GM19468 (cell line): ENCODE results near the gene WASF2.

ENCODE experiments used
- ATAC-seq: cut with Tn5 transposase; IDR thresholded peaks from one replicate; pipeline ENCODE4 v1.9.1; 2021; ENCODE audit warnings: mild to moderate bottlenecking, moderate library complexity, moderate number of reproducible peaks; ENCODE audit not compliant: unreplicated experiment; ENCODE audit errors: extremely low read depth

The WASF2 gene

GRCh38 chr1:27522432-27523336 is 32.7 kb upstream of the WASF2 start:
- ATAC-seq: no peak

GRCh38 chr1:27521861-27522431 is 32.0 kb upstream of the WASF2 start:
- ATAC-seq: no peak

GRCh38 chr1:27521336-27521831 is 31.4 kb upstream of the WASF2 start:
- ATAC-seq: no peak

DNA sequence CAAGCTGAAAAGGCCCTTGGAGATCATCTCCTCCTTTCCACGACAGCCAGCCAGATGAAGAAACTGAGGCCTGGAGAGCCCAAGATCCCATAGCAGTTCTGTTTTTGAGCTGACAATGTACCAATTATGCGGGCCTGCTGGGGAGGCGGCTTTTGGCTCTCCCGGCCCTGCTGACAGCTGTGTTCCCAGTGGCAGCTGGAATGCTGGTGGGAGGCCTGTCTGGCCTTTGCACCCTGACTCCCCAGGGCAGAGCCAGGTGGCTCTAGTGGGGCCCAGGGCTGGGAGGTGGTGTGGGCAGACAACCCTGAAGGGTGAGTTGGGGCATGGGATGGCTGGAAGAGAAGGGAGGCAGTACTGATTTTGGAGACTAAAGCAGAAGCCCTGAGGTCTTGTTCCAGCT is 30.7 kb upstream of the WASF2 start:
- ATAC-seq: no peak

DNA sequence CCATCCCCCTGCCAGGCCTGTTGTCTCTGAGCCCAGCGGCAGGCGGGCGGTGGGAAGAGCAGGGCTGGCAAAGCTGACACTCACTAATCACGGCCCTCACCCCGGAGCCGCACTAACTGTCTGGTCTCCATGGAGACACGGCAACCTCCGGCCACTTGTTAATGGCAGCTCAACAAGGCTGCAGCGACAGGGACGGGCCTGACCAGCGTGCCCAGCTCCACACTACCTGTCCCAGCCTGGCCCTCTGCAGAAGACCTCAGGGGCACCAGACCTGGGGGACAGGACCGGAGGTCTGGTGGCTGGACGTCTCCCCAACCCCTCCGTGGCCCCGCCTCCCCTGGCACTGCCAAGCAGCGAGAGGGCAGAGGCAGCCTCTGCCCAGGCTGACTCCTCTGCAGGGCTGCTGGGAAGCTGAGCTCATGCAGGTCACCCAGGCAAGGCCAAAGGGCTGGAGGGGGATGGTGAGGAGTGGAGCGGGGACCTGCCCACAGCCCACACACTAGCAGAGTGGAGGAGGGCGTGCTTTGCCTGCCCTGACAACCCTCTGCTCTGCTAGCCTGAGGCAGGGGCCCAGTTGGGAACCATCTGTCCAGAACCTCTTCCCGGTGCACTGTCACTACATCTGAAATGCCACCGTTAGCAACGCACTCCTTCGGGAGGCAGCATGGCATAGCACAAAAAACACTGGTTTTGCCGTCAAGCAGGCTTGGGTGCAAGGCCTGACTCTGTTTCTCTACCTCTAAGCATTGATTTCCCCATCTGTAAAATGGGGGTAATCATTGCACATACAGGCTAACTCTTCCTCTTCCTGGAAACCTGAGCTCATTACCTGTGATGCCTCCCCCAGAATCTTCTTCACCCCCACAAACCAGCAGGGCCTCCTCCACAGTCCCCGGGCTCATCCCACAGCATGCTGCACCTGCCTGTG is 29.6 kb upstream of the WASF2 start:
- no peak for ATAC-seq

GRCh38 chr1:27518808-27519207 is 28.8 kb upstream of the WASF2 start:
- ATAC-seq: no peak

GRCh38 chr1:27517907-27518718 is 28.1 kb upstream of the WASF2 start:
- ATAC-seq: no peak

DNA sequence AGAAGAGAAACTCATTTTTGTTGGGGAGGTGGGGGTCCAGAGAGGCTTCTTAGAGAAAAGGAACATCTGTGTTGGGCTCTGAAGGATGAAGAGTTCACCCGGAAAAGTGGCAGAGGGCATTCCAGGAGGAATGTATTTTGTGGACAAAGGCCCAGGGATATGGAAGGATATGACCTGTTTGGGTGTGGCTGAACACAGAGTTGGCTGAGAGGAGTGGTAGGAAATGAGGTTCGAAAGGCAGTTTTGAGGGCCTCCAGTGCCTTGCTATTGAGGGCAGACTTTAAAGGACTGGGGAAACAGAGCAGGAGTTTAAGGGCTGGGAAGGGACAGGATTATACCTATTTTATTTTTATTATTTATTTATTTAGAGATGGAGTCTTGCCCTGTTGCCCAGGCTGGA is 27.3 kb upstream of the WASF2 start:
- no peak for ATAC-seq

GRCh38 chr1:27515626-27516025 is 25.7 kb upstream of the WASF2 start:
- no peak for ATAC-seq

DNA sequence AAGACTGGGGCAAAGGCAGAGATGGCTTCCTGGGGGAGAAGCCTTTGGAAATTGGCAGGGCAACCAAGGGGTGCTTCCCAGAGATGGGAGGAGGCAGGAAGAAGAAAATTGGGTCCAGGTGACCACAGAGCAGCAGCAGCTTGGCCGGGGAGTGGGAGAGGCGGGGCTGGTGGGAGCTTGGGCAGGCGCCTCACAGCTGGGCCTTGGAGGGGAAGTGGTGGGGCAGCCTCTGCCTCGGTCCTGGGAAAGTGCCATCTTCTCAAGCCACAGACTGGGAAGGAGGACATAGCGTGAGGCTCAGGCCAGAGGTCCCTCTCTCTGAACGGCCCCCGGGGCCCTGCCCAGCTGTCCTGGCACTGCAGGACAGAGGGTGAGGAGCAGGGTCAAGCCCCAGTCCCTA is 24.0 kb upstream of the WASF2 start:
- ATAC-seq: no peak

- ATAC-seq: no peak
These were observed 23.6 kb upstream of the WASF2 start for GRCh38 chr1:27513528-27513927.

GRCh38 chr1:27509127-27510080 is 19.4 kb upstream of the WASF2 start:
- no peak for ATAC-seq

- no peak for ATAC-seq
These were observed 18.1 kb upstream of the WASF2 start for GRCh38 chr1:27507960-27508665.

- no peak for ATAC-seq
These were observed 16.7 kb upstream of the WASF2 start for GRCh38 chr1:27506703-27507102.

- no peak for ATAC-seq
These were observed 15.4 kb upstream of the WASF2 start for GRCh38 chr1:27505420-27505680.

- ATAC-seq: no peak
These were observed 14.8 kb upstream of the WASF2 start for GRCh38 chr1:27504588-27505419.

- ATAC-seq: no peak
These were observed 14.0 kb upstream of the WASF2 start for GRCh38 chr1:27503844-27504587.
